HTERT RPE-1 (cell line): Measurements from ENCODE around the gene OR6J1.
"Not testable (repeated sequence)": the region's sequence is repeated elsewhere in the genome, so short reads cannot be mapped to it uniquely, and the experiment has no call there.

Experiments used
- in situ Hi-C: fragments of 300-500 bp; cut with MboI; formaldehyde crosslinking; loops from 4 replicates; pipeline ENCODE4 v1.14.3; 2020; ENCODE audit warnings: low sequenced_read_pairs

OR6J1 gene

GRCh38 chr14:22610931-22611330, 33.2 kb downstream of the OR6J1 start:
- in situ Hi-C loops: no loop called here

GRCh38 chr14:22607291-22607690, 36.9 kb downstream of the OR6J1 start:
- in situ Hi-C loops: no loop called here

GRCh38 chr14:22606380-22606779, 37.8 kb downstream of the OR6J1 start:
- in situ Hi-C loops: no loop called here

- in situ Hi-C loops: no loop called here
Measured at GRCh38 chr14:22602862-22603261, 41.3 kb downstream of the OR6J1 start.

GRCh38 chr14:22601996-22602395, 42.2 kb downstream of the OR6J1 start:
- in situ Hi-C loops: no loop called here

- in situ Hi-C loops: no loop called here
Measured at GRCh38 chr14:22601456-22601855, 42.7 kb downstream of the OR6J1 start.

GRCh38 chr14:22600027-22600426, 44.1 kb downstream of the OR6J1 start:
- in situ Hi-C loops: no loop called here

GRCh38 chr14:22599349-22599748, 44.8 kb downstream of the OR6J1 start:
- in situ Hi-C loops: no loop called here

- in situ Hi-C loops: no loop called here
Measured at GRCh38 chr14:22598896-22599244, 45.3 kb downstream of the OR6J1 start.

- in situ Hi-C loops: no loop called here
Measured at GRCh38 chr14:22598099-22598895, 45.9 kb downstream of the OR6J1 start, which contains the start of gene ABHD4. ABHD4 (plus strand) TSS chr14:22598300; CDS start chr14:22598307, 7 bp downstream.

- in situ Hi-C loops: no loop called here
Measured at GRCh38 chr14:22597771-22598098, 46.4 kb downstream of the OR6J1 start.

- in situ Hi-C loops: no loop called here
Measured at GRCh38 chr14:22597265-22597664, 46.9 kb downstream of the OR6J1 start.

- in situ Hi-C loops: no loop called here
Measured at GRCh38 chr14:22596354-22596879, 47.7 kb downstream of the OR6J1 start.

- in situ Hi-C loops: no loop called here
Measured at GRCh38 chr14:22594156-22594716, 49.9 kb downstream of the OR6J1 start.

- in situ Hi-C loops: no loop called here
Measured at GRCh38 chr14:22593601-22594000, 50.6 kb downstream of the OR6J1 start.

- in situ Hi-C loops: no loop called here
Measured at GRCh38 chr14:22593189-22593588, 51.0 kb downstream of the OR6J1 start.

GRCh38 chr14:22589096-22589839, 54.9 kb downstream of the OR6J1 start, which contains the start of gene DAD1:
DAD1 (minus strand) TSS chr14:22589224; CDS start chr14:22589157, 67 bp downstream.
- in situ Hi-C loops: no loop called here

- in situ Hi-C loops: no loop called here
Measured at GRCh38 chr14:22588526-22589095, 55.5 kb downstream of the OR6J1 start.

- in situ Hi-C loops: not testable (repeated sequence)
Measured at GRCh38 chr14:22587677-22588422, 56.3 kb downstream of the OR6J1 start.

GRCh38 chr14:22587247-22587646, 56.9 kb downstream of the OR6J1 start:
- in situ Hi-C loops: no loop called here

GRCh38 chr14:22583994-22584393, 60.2 kb downstream of the OR6J1 start:
- in situ Hi-C loops: no loop called here
